IMR-90 (cell line): ENCODE measurements around the gene ECM1. TPM values are rescaled to one million over a fixed set of nuclear protein-coding genes. Genes with fewer than 3 reads are reported as not detected.

ENCODE experiments used
- ATAC-seq: fragments of 200-7000 bp; cut with Tn5 transposase; 2 replicates; pipeline ENCODE4 v1.9.1; 2020; ENCODE audit warnings: low read depth, mild to moderate bottlenecking, moderate library complexity
- BruUV-seq: library from RNA; stranded (reverse); fragments of 400-500 nt; replicated peaks from 2 replicates; lab custom pipeline; 2021; lab: Mats Ljungman, UMichigan
- CTCF ChIA-PET: fragments of 300-600 bp; formaldehyde crosslinking; extraction: SDS; loops from one replicate; lab custom pipeline; 2021; ENCODE audit warnings: antibody characterized with exemption; lab: Yijun Ruan, JAX
- POLR2A ChIA-PET: fragments of 300-600 bp; sonication (Branson Sonifier 250); formaldehyde crosslinking; loops from one replicate; lab custom pipeline; 2022; ENCODE audit warnings: antibody characterized with exemption; ENCODE audit not compliant: unreplicated experiment; lab: Charles Lee
- DNase-seq: peaks from one replicate; pipeline ENCODE4 v3.0.0; 2013
- H2AFZ ChIP-seq: replicated peaks from 2 replicates; pipeline ENCODE3; 2013; ENCODE audit warnings: low read length, mild to moderate bottlenecking; ENCODE audit not compliant: poor library complexity
- H2AK5ac ChIP-seq: 2 replicates; pipeline ENCODE4 v1.6.1; 2013; ENCODE audit warnings: low read depth, low read length, inconsistent platforms
- H2AK9ac ChIP-seq: replicated peaks from 2 replicates; pipeline ENCODE3; 2013; ENCODE audit warnings: mild to moderate bottlenecking, low read depth, low read length, moderate library complexity; ENCODE audit not compliant: poor library complexity
- H2BK120ac ChIP-seq: 2 replicates; pipeline ENCODE4 v1.6.1; 2013; ENCODE audit warnings: low read depth, low read length, inconsistent platforms
- H2BK15ac ChIP-seq: 3 replicates; pipeline ENCODE4 v1.6.1; 2013; ENCODE audit warnings: low read depth, low read length, inconsistent platforms
- H2BK20ac ChIP-seq: 2 replicates; pipeline ENCODE4 v1.6.1; 2013; ENCODE audit warnings: low read depth, mild to moderate bottlenecking, inconsistent platforms, low read length, moderate library complexity
- H2BK5ac ChIP-seq: 2 replicates; pipeline ENCODE4 v1.6.1; 2013; ENCODE audit warnings: mild to moderate bottlenecking, low read depth, low read length, inconsistent platforms; ENCODE audit not compliant: poor library complexity, severe bottlenecking
- H3K14ac ChIP-seq: replicated peaks from 2 replicates; pipeline ENCODE4 v1.6.1; 2013; ENCODE audit warnings: low read depth, low read length, inconsistent platforms
- H3K18ac ChIP-seq: 2 replicates; pipeline ENCODE4 v1.6.1; 2013; ENCODE audit warnings: low read depth, low read length, control low read depth
- H3K23ac ChIP-seq: 2 replicates; pipeline ENCODE4 v1.6.1; 2013; ENCODE audit warnings: low read depth, low read length, inconsistent platforms
- H3K27ac ChIP-seq: 2 replicates; pipeline ENCODE4 v1.5.1; 2013; ENCODE audit warnings: mild to moderate bottlenecking, control low read depth, low read length; ENCODE audit not compliant: insufficient read depth
- H3K27me3 ChIP-seq: 2 replicates; pipeline ENCODE4 v1.6.1; 2013; ENCODE audit warnings: low read length; ENCODE audit not compliant: control insufficient read depth, insufficient read depth
- H3K36me3 ChIP-seq: 2 replicates; pipeline ENCODE4 v1.6.1; 2013; ENCODE audit warnings: low read length, mixed read lengths; ENCODE audit not compliant: control insufficient read depth, insufficient read depth
- H3K4ac ChIP-seq: 2 replicates; pipeline ENCODE4 v1.6.1; 2013; ENCODE audit warnings: low read depth, low read length, inconsistent platforms
- H3K4me1 ChIP-seq: 2 replicates; pipeline ENCODE4 v1.6.1; 2013; ENCODE audit warnings: low read length, mixed read lengths; ENCODE audit not compliant: control insufficient read depth, insufficient read depth
- H3K4me2 ChIP-seq: 2 replicates; pipeline ENCODE4 v1.6.1; 2013; ENCODE audit warnings: low read depth, mild to moderate bottlenecking, control low read depth, low read length, moderate library complexity
- H3K4me3 ChIP-seq: 2 replicates; pipeline ENCODE4 v1.5.1; 2013; ENCODE audit warnings: low read depth, mild to moderate bottlenecking, control low read depth, low read length, moderate library complexity; ENCODE audit not compliant: insufficient read depth
- H3K56ac ChIP-seq: 2 replicates; pipeline ENCODE4 v1.6.1; 2013; ENCODE audit warnings: low read length, inconsistent platforms; ENCODE audit not compliant: insufficient read depth; ENCODE audit errors: extremely low read depth
- H3K79me1 ChIP-seq, 2 experiments: 2 replicates each; pipeline ENCODE4 v1.6.1; 2013; ENCODE audit warnings: low read length in 2 of 2, inconsistent platforms in 1 of 2, low read depth in 1 of 2
- H3K9ac ChIP-seq: 2 replicates; pipeline ENCODE4 v1.6.1; 2013; ENCODE audit warnings: low read depth, low read length, control low read depth
- H3K9me1 ChIP-seq: 2 replicates; pipeline ENCODE4 v1.6.1; 2013; ENCODE audit warnings: low read length, inconsistent platforms; ENCODE audit not compliant: insufficient read depth
- H3K9me3 ChIP-seq: 2 replicates; pipeline ENCODE4 v1.6.1; 2013; ENCODE audit warnings: low read length; ENCODE audit not compliant: control insufficient read depth, insufficient read depth
- H4K20me1 ChIP-seq: 2 replicates; pipeline ENCODE4 v1.6.1; 2013; ENCODE audit warnings: low read length, inconsistent platforms; ENCODE audit not compliant: insufficient read depth
- H4K5ac ChIP-seq: 2 replicates; pipeline ENCODE4 v1.6.1; 2013; ENCODE audit warnings: mild to moderate bottlenecking, low read depth, low read length, control low read depth
- H4K8ac ChIP-seq, 2 experiments: 2 replicates each; pipeline ENCODE4 v1.6.1; 2013; ENCODE audit warnings: low read depth in 2 of 2, low read length in 2 of 2, control low read depth in 1 of 2, inconsistent platforms in 1 of 2
- H4K91ac ChIP-seq: 2 replicates; pipeline ENCODE4 v1.6.1; 2013; ENCODE audit warnings: low read depth, low read length, inconsistent platforms; ENCODE audit not compliant: insufficient read depth
- BHLHE40 ChIP-seq: fragments of 150-350 bp; IDR thresholded peaks from 2 replicates; pipeline ENCODE4 v1.6.1; 2016; ENCODE audit warnings: mild to moderate bottlenecking, low read depth, low read length
- CEBPB ChIP-seq: IDR thresholded peaks from 2 replicates; pipeline ENCODE4 v1.6.1; 2012; ENCODE audit warnings: low read depth, low read length, improper control_type of control experiment
- CHD1 ChIP-seq: IDR thresholded peaks from 2 replicates; pipeline ENCODE4 v1.6.1; 2012; ENCODE audit warnings: low read depth, low read length, improper control_type of control experiment
- CTCF ChIP-seq: conservative IDR thresholded peaks from 2 replicates; pipeline ENCODE4 v1.5.1; 2012; ENCODE audit warnings: mild to moderate bottlenecking, low read depth, low read length, improper control_type of control experiment
- ELK1 ChIP-seq: fragments of 150-350 bp; IDR thresholded peaks from 2 replicates; pipeline ENCODE4 v1.6.1; 2016; ENCODE audit warnings: low read depth, mild to moderate bottlenecking, low read length, moderate library complexity, borderline replicate concordance
- FOS ChIP-seq: fragments of 150-350 bp; IDR thresholded peaks from 2 replicates; pipeline ENCODE4 v1.6.1; 2016; ENCODE audit warnings: low read depth, low read length
- MAFK ChIP-seq: IDR thresholded peaks from 2 replicates; pipeline ENCODE4 v1.6.1; 2012; ENCODE audit warnings: low read depth, low read length, improper control_type of control experiment
- MAZ ChIP-seq: IDR thresholded peaks from 2 replicates; pipeline ENCODE4 v1.6.1; 2012; ENCODE audit warnings: low read depth, mild to moderate bottlenecking, low read length, improper control_type of control experiment, moderate library complexity, borderline replicate concordance
- MXI1 ChIP-seq: IDR thresholded peaks from 2 replicates; pipeline ENCODE4 v1.6.1; 2012; ENCODE audit warnings: low read depth, mild to moderate bottlenecking, low read length, moderate library complexity, borderline replicate concordance
- NFE2L2 ChIP-seq: fragments of 150-350 bp; IDR thresholded peaks from 2 replicates; pipeline ENCODE4 v1.6.1; 2016; ENCODE audit warnings: low read depth, mild to moderate bottlenecking, low read length
- POLR2A ChIP-seq: IDR thresholded peaks from 2 replicates; pipeline ENCODE4 v1.6.1; 2012; ENCODE audit warnings: mild to moderate bottlenecking, low read depth, low read length
- RAD21 ChIP-seq: IDR thresholded peaks from 2 replicates; pipeline ENCODE4 v1.6.1; 2012; ENCODE audit warnings: low read length, improper control_type of control experiment
- RCOR1 ChIP-seq: IDR thresholded peaks from 2 replicates; pipeline ENCODE4 v1.6.1; 2012; ENCODE audit warnings: mild to moderate bottlenecking, low read length, improper control_type of control experiment; ENCODE audit not compliant: insufficient replicate concordance
- RFX5 ChIP-seq: IDR thresholded peaks from 2 replicates; pipeline ENCODE4 v1.8.0; 2012; ENCODE audit warnings: low read depth, mild to moderate bottlenecking, low read length, moderate library complexity
- SMC3 ChIP-seq: fragments of 150-350 bp; IDR thresholded peaks from 2 replicates; pipeline ENCODE4 v1.6.1; 2016; ENCODE audit warnings: low read depth, mild to moderate bottlenecking, antibody characterized with exemption, low read length, moderate library complexity
- WGBS, 2 experiments: methylation state at CpG; one replicate each; pipeline versions ENCODE4 v1.1.5 to v1.1.7; 2013; ENCODE audit warnings: missing lambda C conversion rate in 2 of 2; ENCODE audit not compliant: insufficient read length in 1 of 2; ENCODE audit errors: extremely low coverage in 2 of 2; 5-methylcytosine and 5-hydroxymethylcytosine counted together
- dilution Hi-C: fragments of 300-500 bp; cut with HindIII; formaldehyde crosslinking; loops from one replicate; pipeline ENCODE4 v1.14.3; 2018; ENCODE audit warnings: low sequenced_read_pairs; ENCODE audit not compliant: unreplicated experiment
- in situ Hi-C: fragments of 300-500 bp; cut with MboI; formaldehyde crosslinking; loops from 3 replicates; pipeline ENCODE4 v1.14.3; 2019; ENCODE audit warnings: low sequenced_read_pairs, inconsistent platforms, mixed read lengths
- intact Hi-C: fragments of 100-400 bp; cut with micrococcal nuclease; formaldehyde crosslinking; loops from 2 replicates; pipeline ENCODE4 v1.10.0; 2022
- polyA plus RNA-seq, 3 experiments: library from polyadenylated mRNA; depleted of rRNA; stranded (reverse); fragments of >200 nt; gene quantifications; 2 replicates each; pipeline ENCODE4 v1.2.3, GENCODE V29; 2012; ENCODE audit warnings: low replicate concordance in 1 of 3
- total RNA-seq: library from RNA; depleted of rRNA; stranded (reverse); fragments of >200 nt; gene quantifications from 2 replicates; pipeline ENCODE4 v1.2.3, GENCODE V29; 2012
- TF ChIP-seq, protein P1 (sequence below): fragments of 150-350 bp; IDR thresholded peaks from 2 replicates; pipeline ENCODE4 v1.6.1; 2017; ENCODE audit warnings: mild to moderate bottlenecking, antibody characterized with exemption, low read length, low read depth

Gene ECM1
- total and polyA plus RNA-seq, 2 of the 4 experiments (the other 2 are of a cell fraction), result 20.1 to 230 TPM

- no peak overlapping the region for H3K27ac ChIP-seq
- no peak for DNase-seq
- no peak overlapping the region for H3K18ac ChIP-seq
- intact Hi-C loops (loop anchor here (5.0 to 10.0 kb wide), 6 partner anchors 72 to 445 kb away; partner anchors contain the start of genes ARNT, CA14, GOLPH3L and MINDY1), in situ Hi-C loops (loop anchor here (10.0 kb wide), 2 partner anchors 245 to 295 kb away; partner anchors contain the start of genes APH1A and CTSK), dilution Hi-C loops (no loop called here)
- no peak overlapping the region for H3K14ac ChIP-seq
- no peaks in the 10 kb centered on the region for H3K9me3 ChIP-seq
- H3K27me3 ChIP-seq, result no peaks in the 10 kb centered on the region
- H3K9ac ChIP-seq, result no peak overlapping the region
- H3K36me3 ChIP-seq, result peaks cover 5% of the 10 kb centered on the region
- H2AK5ac ChIP-seq, result no peak overlapping the region
- H2BK20ac ChIP-seq, result no peak overlapping the region
- H3K4ac ChIP-seq, result no peak overlapping the region
- peak overlapping the region; percentile 16 for H2AFZ ChIP-seq
- CTCF ChIA-PET, result interaction anchor here (0.7 to 2.1 kb wide), 3 partner anchors 61 to 133 kb away, joined by 4 to 7 read pairs (median 5); partner anchors contain the start of gene ENSA
- H4K91ac ChIP-seq, result no peak overlapping the region
- WGBS, 2 experiments, result 86% methylated on average over 2 of the region's 10 CpGs; no CpG with 5 or more reads in 1 of the 2 experiments
- peak overlapping the region; percentile 11 for H2AK9ac ChIP-seq
- H2BK5ac ChIP-seq, result no peak overlapping the region
- H3K4me1 ChIP-seq, result peaks cover 26% of the 10 kb centered on the region
- no peak overlapping the region for H3K23ac ChIP-seq
- ATAC-seq, result no peak
- POLR2A ChIA-PET, result no interaction called here
- H3K56ac ChIP-seq, result no peak overlapping the region
- H4K20me1 ChIP-seq, result peaks cover 21% of the 10 kb centered on the region
- TF ChIP-seq CTCF (no peak), BHLHE40 (no peak), RFX5 (no peak), MXI1 (no peak), FOS (no peak), NFE2L2 (no peak), POLR2A (no peak; the same call in 1 of the 2 replicates), ELK1 (no peak), RAD21 (no peak), MAFK (no peak), CEBPB (no peak), MAZ (no peak), SMC3 (no peak), RCOR1 (no peak), CHD1 (no peak)
- TF ChIP-seq, protein P1, sequence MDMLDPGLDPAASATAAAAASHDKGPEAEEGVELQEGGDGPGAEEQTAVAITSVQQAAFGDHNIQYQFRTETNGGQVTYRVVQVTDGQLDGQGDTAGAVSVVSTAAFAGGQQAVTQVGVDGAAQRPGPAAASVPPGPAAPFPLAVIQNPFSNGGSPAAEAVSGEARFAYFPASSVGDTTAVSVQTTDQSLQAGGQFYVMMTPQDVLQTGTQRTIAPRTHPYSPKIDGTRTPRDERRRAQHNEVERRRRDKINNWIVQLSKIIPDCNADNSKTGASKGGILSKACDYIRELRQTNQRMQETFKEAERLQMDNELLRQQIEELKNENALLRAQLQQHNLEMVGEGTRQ, result no peak
- no peak overlapping the region for H2BK15ac ChIP-seq
- BruUV-seq, result no TSS peak
- no peak overlapping the region for H2BK120ac ChIP-seq
- peaks cover 13 to 77% of the 10 kb centered on the region in 2 experiments for H3K79me1 ChIP-seq
- no peak overlapping the region for H3K4me3 ChIP-seq
- no peak overlapping the region for H3K4me2 ChIP-seq
- no peak overlapping the region for H4K5ac ChIP-seq
- H3K9me1 ChIP-seq, result peaks cover 24% of the 10 kb centered on the region
- H4K8ac ChIP-seq, result no peak overlapping the region
These were observed 51.7 kb downstream of the ECM1 start for GRCh38 chr1:150559656-150560010.
